ENCODE results near the gene LCE3B.

GRCh38 chr1:152565535-152566215 lies 47.9 kb upstream of the LCE3B start:
- TF ChIP-seq POLR2A (IDR thresholded peaks at IDR 0.05) (no peak), CTCF (IDR thresholded peaks at IDR 0.05) (no peak)
